HCT116 (cell line): ENCODE measurements around the gene VASH2.

ENCODE experiments used
- EZH2 ChIP-seq: fragments of 200-600 bp; sonication (generic); IDR thresholded peaks from 2 replicates; pipeline ENCODE4 v1.6.1; 2017; ENCODE audit warnings: antibody characterized with exemption, mixed run types
- RAD21 ChIP-seq: IDR thresholded peaks from 2 replicates; pipeline ENCODE4 v1.6.1; 2012; ENCODE audit warnings: low read depth, mild to moderate bottlenecking
- TF ChIP-seq, protein P1 (sequence below): IDR thresholded peaks from 2 replicates; pipeline ENCODE4 v1.6.1; 2012
- TF ChIP-seq, protein P2 (sequence below), 3 experiments: fragments of 200-600 bp in 1 of 3; sonication (generic) in 1 of 3; IDR thresholded peaks in 2 of 3; conservative IDR thresholded peaks in 1 of 3; 2 replicates each; pipeline ENCODE4 v1.5.1; 2012 to 2017; ENCODE audit warnings: low read depth in 2 of 3, low read length in 2 of 3, antibody characterized with exemption in 1 of 3, borderline replicate concordance in 1 of 3, control low read depth in 1 of 3, mild to moderate bottlenecking in 1 of 3, mixed read lengths in 1 of 3, mixed run types in 1 of 3, moderate library complexity in 1 of 3; ENCODE audit not compliant: insufficient read depth in 1 of 3
- TF ChIP-seq, protein P3 (sequence below): IDR thresholded peaks from 2 replicates; pipeline ENCODE4 v1.6.1; 2012

DNA sequence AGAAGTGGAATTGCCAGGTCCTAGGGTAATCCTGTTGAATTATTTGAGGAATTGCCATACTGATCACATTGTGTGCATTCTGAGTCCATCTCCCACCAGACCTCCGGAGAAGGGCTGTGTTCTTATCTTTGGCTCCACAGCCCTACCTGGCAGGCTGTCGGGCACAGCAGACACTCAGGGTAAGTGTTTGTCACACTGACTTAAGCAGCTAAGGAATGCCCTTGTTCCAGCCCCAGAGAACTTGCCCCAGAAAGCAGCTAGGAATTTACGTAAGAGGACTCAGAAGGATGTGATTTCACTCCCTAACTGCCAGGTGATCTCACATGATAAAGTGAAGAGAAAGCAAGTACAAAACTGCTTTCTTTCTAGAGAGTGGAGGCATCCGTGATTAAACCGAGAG, 21.0 kb downstream of the VASH2 start:
- TF ChIP-seq, protein P1, sequence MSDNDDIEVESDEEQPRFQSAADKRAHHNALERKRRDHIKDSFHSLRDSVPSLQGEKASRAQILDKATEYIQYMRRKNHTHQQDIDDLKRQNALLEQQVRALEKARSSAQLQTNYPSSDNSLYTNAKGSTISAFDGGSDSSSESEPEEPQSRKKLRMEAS, result no peak
- TF ChIP-seq RAD21 (no peak), EZH2 (no peak)
- TF ChIP-seq, protein P2, sequence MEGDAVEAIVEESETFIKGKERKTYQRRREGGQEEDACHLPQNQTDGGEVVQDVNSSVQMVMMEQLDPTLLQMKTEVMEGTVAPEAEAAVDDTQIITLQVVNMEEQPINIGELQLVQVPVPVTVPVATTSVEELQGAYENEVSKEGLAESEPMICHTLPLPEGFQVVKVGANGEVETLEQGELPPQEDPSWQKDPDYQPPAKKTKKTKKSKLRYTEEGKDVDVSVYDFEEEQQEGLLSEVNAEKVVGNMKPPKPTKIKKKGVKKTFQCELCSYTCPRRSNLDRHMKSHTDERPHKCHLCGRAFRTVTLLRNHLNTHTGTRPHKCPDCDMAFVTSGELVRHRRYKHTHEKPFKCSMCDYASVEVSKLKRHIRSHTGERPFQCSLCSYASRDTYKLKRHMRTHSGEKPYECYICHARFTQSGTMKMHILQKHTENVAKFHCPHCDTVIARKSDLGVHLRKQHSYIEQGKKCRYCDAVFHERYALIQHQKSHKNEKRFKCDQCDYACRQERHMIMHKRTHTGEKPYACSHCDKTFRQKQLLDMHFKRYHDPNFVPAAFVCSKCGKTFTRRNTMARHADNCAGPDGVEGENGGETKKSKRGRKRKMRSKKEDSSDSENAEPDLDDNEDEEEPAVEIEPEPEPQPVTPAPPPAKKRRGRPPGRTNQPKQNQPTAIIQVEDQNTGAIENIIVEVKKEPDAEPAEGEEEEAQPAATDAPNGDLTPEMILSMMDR (IDR thresholded peaks at IDR 0.05 in 2 of 3, conservative IDR thresholded peaks at IDR 0.05 in 1 of 3; ENCODE audit: borderline replicate concordance in 1 of 3, insufficient read depth in 1 of 3, low read depth in 2 of 3, low read length in 2 of 3), result no peak
- TF ChIP-seq, protein P3, sequence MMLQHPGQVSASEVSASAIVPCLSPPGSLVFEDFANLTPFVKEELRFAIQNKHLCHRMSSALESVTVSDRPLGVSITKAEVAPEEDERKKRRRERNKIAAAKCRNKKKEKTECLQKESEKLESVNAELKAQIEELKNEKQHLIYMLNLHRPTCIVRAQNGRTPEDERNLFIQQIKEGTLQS, result no peak
